Measurements from ENCODE around the gene KCND2. TPM values are rescaled to one million over a fixed set of nuclear protein-coding genes. Genes with fewer than 3 reads are reported as not detected.

KCND2 gene
- total RNA-seq, 1 donor from 2014 or later, result 0.12 TPM

DNA sequence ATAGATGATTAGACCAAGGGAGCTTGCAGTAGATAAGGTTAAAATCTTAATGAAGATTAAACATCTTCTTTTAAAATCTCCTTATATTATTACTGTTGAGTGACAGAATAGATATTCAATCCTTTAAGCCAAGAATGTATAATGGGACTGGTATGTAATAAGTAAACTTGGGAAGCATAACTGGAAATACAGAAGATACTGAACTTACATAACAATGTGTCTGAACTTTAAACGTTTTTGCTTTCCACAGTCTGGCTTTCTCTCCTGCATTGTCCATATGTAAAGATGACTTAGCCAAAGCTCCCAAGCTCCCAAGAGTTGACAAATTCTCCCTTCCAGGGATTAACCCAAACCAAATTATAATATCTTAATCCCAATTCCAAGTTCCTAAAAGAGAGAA is 129.8 kb downstream of the KCND2 start:
- H3K4me3 ChIP-seq (ENCODE audit: low read depth, low read length), result no peak overlapping the region
- TF ChIP-seq, protein P1, sequence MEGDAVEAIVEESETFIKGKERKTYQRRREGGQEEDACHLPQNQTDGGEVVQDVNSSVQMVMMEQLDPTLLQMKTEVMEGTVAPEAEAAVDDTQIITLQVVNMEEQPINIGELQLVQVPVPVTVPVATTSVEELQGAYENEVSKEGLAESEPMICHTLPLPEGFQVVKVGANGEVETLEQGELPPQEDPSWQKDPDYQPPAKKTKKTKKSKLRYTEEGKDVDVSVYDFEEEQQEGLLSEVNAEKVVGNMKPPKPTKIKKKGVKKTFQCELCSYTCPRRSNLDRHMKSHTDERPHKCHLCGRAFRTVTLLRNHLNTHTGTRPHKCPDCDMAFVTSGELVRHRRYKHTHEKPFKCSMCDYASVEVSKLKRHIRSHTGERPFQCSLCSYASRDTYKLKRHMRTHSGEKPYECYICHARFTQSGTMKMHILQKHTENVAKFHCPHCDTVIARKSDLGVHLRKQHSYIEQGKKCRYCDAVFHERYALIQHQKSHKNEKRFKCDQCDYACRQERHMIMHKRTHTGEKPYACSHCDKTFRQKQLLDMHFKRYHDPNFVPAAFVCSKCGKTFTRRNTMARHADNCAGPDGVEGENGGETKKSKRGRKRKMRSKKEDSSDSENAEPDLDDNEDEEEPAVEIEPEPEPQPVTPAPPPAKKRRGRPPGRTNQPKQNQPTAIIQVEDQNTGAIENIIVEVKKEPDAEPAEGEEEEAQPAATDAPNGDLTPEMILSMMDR (conservative IDR thresholded peaks at IDR 0.05; ENCODE audit: low read depth, low read length), result no peak
- DNase-seq (ENCODE audit: low read depth), result no peak

DNA sequence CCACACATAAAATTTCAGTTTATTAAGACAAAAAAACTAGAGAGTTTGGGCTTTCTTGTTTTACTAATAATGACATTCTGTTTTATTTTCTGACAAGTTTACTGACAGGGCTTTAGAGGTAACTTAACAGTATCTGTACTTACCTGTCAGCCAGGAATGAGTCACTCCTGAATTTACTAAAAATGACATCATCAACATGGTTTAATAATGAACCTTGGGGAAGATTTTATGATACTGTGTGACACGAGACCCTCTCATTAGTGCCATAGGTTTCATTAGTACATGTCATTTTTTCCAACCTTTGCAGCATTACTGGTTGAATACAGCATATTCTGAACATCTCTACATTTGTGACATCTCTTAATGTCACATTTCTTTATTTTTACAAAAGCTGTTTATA is 131.1 kb downstream of the KCND2 start:
- no peak overlapping the region for H3K4me3 ChIP-seq (ENCODE audit: low read depth, low read length)
- DNase-seq (ENCODE audit: low read depth), result peak; percentile 39
- TF ChIP-seq, protein P1 (conservative IDR thresholded peaks at IDR 0.05; ENCODE audit: low read depth, low read length), result no peak

DNA sequence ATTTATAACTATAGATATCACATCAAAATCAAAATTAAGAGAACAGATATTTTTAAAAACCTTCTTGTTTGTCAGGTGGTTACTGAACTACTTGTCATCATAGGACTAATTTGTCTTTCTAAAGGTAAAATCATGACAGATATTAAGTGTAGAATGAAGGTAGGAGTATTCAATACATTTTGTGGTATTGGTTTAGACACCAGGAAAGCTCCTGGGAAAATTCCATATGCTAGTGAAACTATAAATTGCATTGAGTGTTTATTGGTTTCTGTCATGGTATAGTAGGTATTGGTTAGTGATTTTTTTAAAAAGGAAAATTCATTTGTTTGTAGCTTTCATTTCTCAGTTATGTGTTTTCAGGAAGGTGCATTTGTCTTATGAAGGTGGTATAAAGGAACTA is 132.7 kb downstream of the KCND2 start:
- H3K4me3 ChIP-seq (ENCODE audit: low read depth, low read length), result no peak overlapping the region
- no peak for DNase-seq (ENCODE audit: low read depth)
- TF ChIP-seq, protein P1 (conservative IDR thresholded peaks at IDR 0.05; ENCODE audit: low read depth, low read length), result no peak

GRCh38 chr7:120407010-120407409 is 134.0 kb downstream of the KCND2 start:
- H3K4me3 ChIP-seq (ENCODE audit: low read depth, low read length), result no peak overlapping the region
- TF ChIP-seq, protein P1 (conservative IDR thresholded peaks at IDR 0.05; ENCODE audit: low read depth, low read length), result no peak
- DNase-seq (ENCODE audit: low read depth), result no peak

GRCh38 chr7:120412139-120413050 is 139.4 kb downstream of the KCND2 start:
- H3K4me3 ChIP-seq (ENCODE audit: low read depth, low read length), result no peak overlapping the region
- DNase-seq (ENCODE audit: low read depth), result no peak
- TF ChIP-seq, protein P1 (conservative IDR thresholded peaks at IDR 0.05; ENCODE audit: low read depth, low read length), result no peak

GRCh38 chr7:120413164-120413563 is 140.2 kb downstream of the KCND2 start:
- TF ChIP-seq, protein P1 (conservative IDR thresholded peaks at IDR 0.05; ENCODE audit: low read depth, low read length), result no peak
- H3K4me3 ChIP-seq (ENCODE audit: low read depth, low read length), result no peak overlapping the region
- DNase-seq (ENCODE audit: low read depth), result no peak

Measured in epithelial cell of proximal tubule (primary cell).